HL-60 (cell line): Measurements from ENCODE around the gene PPP1R37.

Experiments used
- DNase-seq, 2 experiments: peaks; one replicate each; pipeline ENCODE4 v3.0.0-alpha.2; 2010 to 2020; ENCODE audit warnings: low read depth in 1 of 2, low spot score in 1 of 2
- H3K27ac ChIP-seq: fragments of 250-450 bp; sonication (Bioruptor Pico); replicated peaks from 2 replicates; pipeline ENCODE4 v1.5.1; 2020; ENCODE audit warnings: mild to moderate bottlenecking, moderate library complexity
- H3K27me3 ChIP-seq: fragments of 250-450 bp; sonication (Bioruptor Pico); 2 replicates; pipeline ENCODE4 v1.5.1; 2021; ENCODE audit warnings: mild to moderate bottlenecking, moderate library complexity; ENCODE audit not compliant: insufficient read depth, poor library complexity, severe bottlenecking
- H3K4me3 ChIP-seq: replicated peaks from 2 replicates; pipeline ENCODE4 v1.5.1; 2011; ENCODE audit warnings: mild to moderate bottlenecking, control low read depth, low read length; ENCODE audit not compliant: insufficient read depth
- GABPA ChIP-seq: IDR thresholded peaks from 2 replicates; pipeline ENCODE4 v1.6.1; 2012; ENCODE audit warnings: low read depth
- POLR2AphosphoS5 ChIP-seq: IDR thresholded peaks from 2 replicates; pipeline ENCODE4 v1.6.1; 2012; ENCODE audit warnings: low read depth
- SPI1 ChIP-seq: IDR thresholded peaks from 2 replicates; pipeline ENCODE4 v1.6.1; 2012; ENCODE audit warnings: low read depth, mild to moderate bottlenecking, borderline replicate concordance
- TF ChIP-seq, protein P1 (sequence below): IDR thresholded peaks from one replicate; pipeline ENCODE4 v1.5.1; 2011; ENCODE audit warnings: low read length, control low read depth, inconsistent platforms; ENCODE audit not compliant: insufficient read depth
- TF ChIP-seq, protein P2 (sequence below): IDR thresholded peaks from 2 replicates; pipeline ENCODE4 v1.6.1; 2012; ENCODE audit warnings: low read depth; ENCODE audit not compliant: insufficient replicate concordance

PPP1R37 gene

GRCh38 chr19:45107621-45108150 is 14.7 kb downstream of the PPP1R37 start:
- TF ChIP-seq, protein P1, sequence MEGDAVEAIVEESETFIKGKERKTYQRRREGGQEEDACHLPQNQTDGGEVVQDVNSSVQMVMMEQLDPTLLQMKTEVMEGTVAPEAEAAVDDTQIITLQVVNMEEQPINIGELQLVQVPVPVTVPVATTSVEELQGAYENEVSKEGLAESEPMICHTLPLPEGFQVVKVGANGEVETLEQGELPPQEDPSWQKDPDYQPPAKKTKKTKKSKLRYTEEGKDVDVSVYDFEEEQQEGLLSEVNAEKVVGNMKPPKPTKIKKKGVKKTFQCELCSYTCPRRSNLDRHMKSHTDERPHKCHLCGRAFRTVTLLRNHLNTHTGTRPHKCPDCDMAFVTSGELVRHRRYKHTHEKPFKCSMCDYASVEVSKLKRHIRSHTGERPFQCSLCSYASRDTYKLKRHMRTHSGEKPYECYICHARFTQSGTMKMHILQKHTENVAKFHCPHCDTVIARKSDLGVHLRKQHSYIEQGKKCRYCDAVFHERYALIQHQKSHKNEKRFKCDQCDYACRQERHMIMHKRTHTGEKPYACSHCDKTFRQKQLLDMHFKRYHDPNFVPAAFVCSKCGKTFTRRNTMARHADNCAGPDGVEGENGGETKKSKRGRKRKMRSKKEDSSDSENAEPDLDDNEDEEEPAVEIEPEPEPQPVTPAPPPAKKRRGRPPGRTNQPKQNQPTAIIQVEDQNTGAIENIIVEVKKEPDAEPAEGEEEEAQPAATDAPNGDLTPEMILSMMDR, result no peak
- TF ChIP-seq POLR2AphosphoS5 (no peak), SPI1 (no peak), GABPA (no peak)
- TF ChIP-seq, protein P2, sequence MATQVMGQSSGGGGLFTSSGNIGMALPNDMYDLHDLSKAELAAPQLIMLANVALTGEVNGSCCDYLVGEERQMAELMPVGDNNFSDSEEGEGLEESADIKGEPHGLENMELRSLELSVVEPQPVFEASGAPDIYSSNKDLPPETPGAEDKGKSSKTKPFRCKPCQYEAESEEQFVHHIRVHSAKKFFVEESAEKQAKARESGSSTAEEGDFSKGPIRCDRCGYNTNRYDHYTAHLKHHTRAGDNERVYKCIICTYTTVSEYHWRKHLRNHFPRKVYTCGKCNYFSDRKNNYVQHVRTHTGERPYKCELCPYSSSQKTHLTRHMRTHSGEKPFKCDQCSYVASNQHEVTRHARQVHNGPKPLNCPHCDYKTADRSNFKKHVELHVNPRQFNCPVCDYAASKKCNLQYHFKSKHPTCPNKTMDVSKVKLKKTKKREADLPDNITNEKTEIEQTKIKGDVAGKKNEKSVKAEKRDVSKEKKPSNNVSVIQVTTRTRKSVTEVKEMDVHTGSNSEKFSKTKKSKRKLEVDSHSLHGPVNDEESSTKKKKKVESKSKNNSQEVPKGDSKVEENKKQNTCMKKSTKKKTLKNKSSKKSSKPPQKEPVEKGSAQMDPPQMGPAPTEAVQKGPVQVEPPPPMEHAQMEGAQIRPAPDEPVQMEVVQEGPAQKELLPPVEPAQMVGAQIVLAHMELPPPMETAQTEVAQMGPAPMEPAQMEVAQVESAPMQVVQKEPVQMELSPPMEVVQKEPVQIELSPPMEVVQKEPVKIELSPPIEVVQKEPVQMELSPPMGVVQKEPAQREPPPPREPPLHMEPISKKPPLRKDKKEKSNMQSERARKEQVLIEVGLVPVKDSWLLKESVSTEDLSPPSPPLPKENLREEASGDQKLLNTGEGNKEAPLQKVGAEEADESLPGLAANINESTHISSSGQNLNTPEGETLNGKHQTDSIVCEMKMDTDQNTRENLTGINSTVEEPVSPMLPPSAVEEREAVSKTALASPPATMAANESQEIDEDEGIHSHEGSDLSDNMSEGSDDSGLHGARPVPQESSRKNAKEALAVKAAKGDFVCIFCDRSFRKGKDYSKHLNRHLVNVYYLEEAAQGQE, result no peak
- DNase-seq, result no peak
- no peak overlapping the region for H3K27ac ChIP-seq
- H3K4me3 ChIP-seq, result no peak overlapping the region
- no peaks in the 10 kb centered on the region for H3K27me3 ChIP-seq

- no peak overlapping the region for H3K4me3 ChIP-seq
- H3K27me3 ChIP-seq, result no peaks in the 10 kb centered on the region
- TF ChIP-seq GABPA, result no peak
- TF ChIP-seq, protein P2, result no peak
- no peak for TF ChIP-seq SPI1
- TF ChIP-seq POLR2AphosphoS5, result no peak
- DNase-seq, result no peak
- no peak overlapping the region for H3K27ac ChIP-seq
These were observed 17.9 kb downstream of the PPP1R37 start for GRCh38 chr19:45110851-45111266.

DNA sequence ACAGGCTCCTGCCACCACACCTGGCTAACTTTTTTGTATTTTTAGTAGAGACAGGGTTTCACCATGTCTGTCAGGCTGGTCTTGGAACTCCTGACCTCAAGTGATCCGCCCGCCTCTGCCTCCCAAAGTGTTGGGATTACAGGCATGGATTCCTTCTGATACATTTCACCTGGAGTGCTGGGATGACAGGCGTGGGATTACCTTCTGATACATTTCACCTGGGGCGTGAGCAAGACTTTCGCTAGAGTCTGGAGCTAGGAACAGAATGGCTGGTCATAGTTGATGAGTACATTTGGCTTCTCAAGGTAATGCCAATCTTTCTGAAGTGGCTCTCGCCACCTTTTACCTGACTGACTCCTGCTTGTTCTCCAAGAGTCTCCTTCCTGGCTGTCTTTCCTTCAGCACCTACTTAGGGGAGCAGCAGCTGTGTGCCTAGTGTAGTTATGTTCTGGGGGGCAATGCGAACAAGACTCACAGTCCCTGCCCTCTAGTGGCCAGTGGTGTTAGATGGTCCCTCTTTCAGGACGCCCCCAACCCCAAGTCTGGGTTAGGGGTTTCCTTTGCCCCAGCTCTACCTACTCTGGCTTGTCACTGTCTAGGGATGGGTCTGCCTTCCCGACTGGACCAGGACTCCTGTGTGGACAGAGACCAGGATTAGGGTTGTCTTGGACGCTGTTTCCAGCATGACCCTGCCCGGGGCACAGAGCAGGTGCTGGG is 19.3 kb downstream of the PPP1R37 start:
- Histone ChIP-seq H3K27ac (no peak overlapping the region), H3K4me3 (no peak overlapping the region), H3K27me3 (no peaks in the 10 kb centered on the region)
- DNase-seq, result no peak
- TF ChIP-seq, protein P1, result no peak

DNA sequence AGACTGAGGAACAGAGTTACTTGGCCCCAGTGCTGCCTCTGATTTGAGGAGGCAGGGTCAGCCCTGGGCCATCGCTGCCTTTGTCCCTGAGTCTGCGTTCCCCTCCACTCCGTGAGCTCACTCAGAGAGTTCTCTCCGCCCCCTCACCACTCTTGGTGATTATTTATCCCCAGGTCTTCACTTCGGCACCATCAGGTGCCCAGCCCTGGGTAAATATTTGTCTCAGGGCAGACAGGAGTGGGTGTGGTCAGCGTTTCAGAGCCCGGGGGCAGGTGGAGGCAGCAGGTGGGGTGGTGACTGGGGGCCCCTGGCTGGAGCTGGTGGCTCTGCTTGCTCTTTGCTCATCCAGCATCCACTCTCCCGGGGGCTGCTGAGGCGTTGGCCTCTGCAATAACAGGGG is 20.6 kb downstream of the PPP1R37 start:
- no peak for DNase-seq
- no peaks in the 10 kb centered on the region for H3K27me3 ChIP-seq
- peak overlapping the region; percentile 78 for H3K27ac ChIP-seq
- TF ChIP-seq, protein P2, result no peak
- TF ChIP-seq GABPA (no peak), POLR2AphosphoS5 (no peak), SPI1 (no peak)
- TF ChIP-seq, protein P1, result no peak
- H3K4me3 ChIP-seq, result no peak overlapping the region
